IPS-18a (cell line): Measurements from ENCODE around the gene HTT.
"Not testable (repeated sequence)": the region's sequence is repeated elsewhere in the genome, so short reads cannot be mapped to it uniquely, and the experiment has no call there.

Experiments
- H3K27ac ChIP-seq: one replicate; pipeline ENCODE4 v1.5.1; 2013; ENCODE audit warnings: low read length
- H3K27me3 ChIP-seq: one replicate; pipeline ENCODE4 v1.6.1; 2013; ENCODE audit warnings: mild to moderate bottlenecking, low read length; ENCODE audit not compliant: control insufficient read depth, insufficient read depth
- H3K36me3 ChIP-seq: one replicate; pipeline ENCODE4 v1.6.1; 2013; ENCODE audit warnings: low read depth, low read length; ENCODE audit not compliant: control insufficient read depth
- H3K4me1 ChIP-seq: one replicate; pipeline ENCODE4 v1.6.1; 2013; ENCODE audit warnings: low read depth, low read length; ENCODE audit not compliant: control insufficient read depth
- H3K4me3 ChIP-seq: one replicate; pipeline ENCODE4 v1.5.1; 2013; ENCODE audit warnings: low read length
- H3K9ac ChIP-seq: one replicate; pipeline ENCODE4 v1.6.1; 2013; ENCODE audit warnings: mild to moderate bottlenecking, low read length, moderate library complexity
- H3K9me3 ChIP-seq: one replicate; pipeline ENCODE4 v1.6.1; 2013; ENCODE audit warnings: low read depth, low read length; ENCODE audit not compliant: control insufficient read depth

The HTT gene

GRCh38 chr4:3166434-3166833 is 92.0 kb downstream of the HTT start:
- H3K9ac ChIP-seq, H3K36me3 ChIP-seq, H3K4me3 ChIP-seq, H3K27me3 ChIP-seq, H3K27ac ChIP-seq, H3K9me3 ChIP-seq: not testable (repeated sequence)
- H3K4me1 ChIP-seq, result peaks cover 17% of the 10 kb centered on the region

DNA sequence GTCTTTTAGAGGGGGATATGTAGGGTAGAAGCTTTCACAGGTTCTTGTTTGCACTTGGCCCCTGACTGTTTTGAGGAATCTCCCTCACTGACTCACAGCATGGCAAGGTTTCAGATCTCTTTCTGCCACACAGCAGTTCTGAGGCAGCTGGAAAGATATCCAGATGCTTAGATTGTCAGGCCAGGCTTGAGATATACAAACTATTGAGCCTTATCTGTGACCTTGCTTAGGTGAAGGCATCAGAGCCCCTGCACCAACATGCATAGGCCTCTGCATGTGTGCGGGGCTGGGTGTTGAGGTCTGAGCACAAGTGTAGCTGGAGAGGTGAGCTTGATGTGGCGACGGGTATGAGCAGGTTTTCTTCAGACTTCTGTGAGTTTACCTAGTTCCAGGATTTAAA is 93.5 kb downstream of the HTT start:
- Histone ChIP-seq H3K27ac (no peak overlapping the region), H3K9me3 (no peaks in the 10 kb centered on the region), H3K4me1 (peaks cover 17% of the 10 kb centered on the region), H3K4me3 (peak overlapping the region; percentile 11), H3K9ac (no peak overlapping the region), H3K36me3 (peaks cover 13% of the 10 kb centered on the region), H3K27me3 (no peaks in the 10 kb centered on the region)

- peaks cover 61% of the 10 kb centered on the region for H3K36me3 ChIP-seq
Observed at GRCh38 chr4:3174371-3175338, 100.2 kb downstream of the HTT start.

DNA sequence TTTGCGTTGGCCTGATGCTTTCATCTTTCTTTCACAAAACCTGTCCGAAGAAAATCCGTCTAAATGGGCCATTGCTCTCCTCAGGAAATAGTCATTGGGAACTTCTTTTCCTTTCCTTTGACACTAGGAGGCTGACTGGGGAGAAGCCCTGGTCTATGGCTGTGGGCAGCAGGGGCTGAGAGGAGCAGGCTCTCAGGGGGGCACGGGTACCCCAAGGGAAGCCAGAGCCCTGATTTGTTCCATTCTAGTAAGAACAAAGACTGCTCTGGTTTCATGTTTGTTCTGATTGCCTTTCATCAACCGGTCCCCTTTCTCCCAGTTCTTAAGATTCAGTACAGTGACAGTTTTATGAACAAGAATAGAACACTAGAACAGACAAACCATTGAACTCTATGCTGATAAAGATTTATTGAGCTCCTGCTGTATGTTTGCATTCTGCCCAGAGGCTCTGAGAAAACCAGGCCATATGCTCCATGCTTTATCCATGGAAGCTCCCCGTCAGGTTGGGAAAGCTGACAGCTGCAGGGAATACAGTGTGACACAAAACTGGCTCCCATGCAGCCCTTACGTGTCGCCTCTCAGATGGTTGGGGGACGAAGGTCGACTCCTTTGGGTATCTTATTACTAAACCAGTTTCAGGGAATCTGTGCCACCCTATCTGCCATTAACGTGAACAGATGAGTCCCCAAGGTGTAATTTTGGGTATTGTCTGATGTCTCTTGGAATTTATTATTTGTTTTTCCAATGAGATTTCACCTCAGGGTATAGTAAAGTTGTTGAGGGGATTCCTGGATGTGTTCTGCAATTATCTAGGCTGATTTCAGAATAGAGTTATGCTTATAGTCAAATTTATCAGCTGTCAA is 102.1 kb downstream of the HTT start:
- Histone ChIP-seq H3K27me3 (no peaks in the 10 kb centered on the region), H3K4me3 (no peak overlapping the region), H3K9me3 (no peaks in the 10 kb centered on the region), H3K27ac (no peak overlapping the region), H3K36me3 (peaks cover 68% of the 10 kb centered on the region), H3K4me1 (no peaks in the 10 kb centered on the region), H3K9ac (no peak overlapping the region)

More at GRCh38 chr4:3174371-3175338, 100.2 kb downstream of the HTT start:
- Histone ChIP-seq H3K27me3 (no peaks in the 10 kb centered on the region), H3K4me1 (no peaks in the 10 kb centered on the region), H3K27ac (no peak overlapping the region), H3K9ac (no peak overlapping the region), H3K9me3 (no peaks in the 10 kb centered on the region), H3K4me3 (no peak overlapping the region)

DNA sequence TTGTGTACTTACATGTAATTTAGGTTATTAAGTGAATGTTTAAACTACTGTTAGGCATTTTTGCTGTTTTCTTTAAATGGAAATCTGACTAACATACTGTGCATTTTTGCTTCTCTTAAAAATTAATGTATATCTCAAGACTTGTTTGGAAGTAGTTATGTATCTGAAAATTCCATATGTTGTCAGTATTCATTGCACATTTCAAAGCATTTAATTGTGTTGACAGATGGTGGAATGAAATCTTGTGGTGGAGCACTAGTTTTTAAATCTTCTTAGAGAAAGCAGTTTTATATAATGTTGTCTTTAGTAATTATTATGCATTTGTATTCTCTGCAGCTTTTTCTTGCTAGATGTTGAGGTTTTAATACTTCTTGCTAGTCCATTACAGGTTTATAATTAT is 102.9 kb downstream of the HTT start:
- Histone ChIP-seq H3K4me3 (no peak overlapping the region), H3K36me3 (peaks cover 69% of the 10 kb centered on the region), H3K9ac (no peak overlapping the region), H3K27me3 (no peaks in the 10 kb centered on the region), H3K4me1 (no peaks in the 10 kb centered on the region), H3K9me3 (no peaks in the 10 kb centered on the region), H3K27ac (no peak overlapping the region)

DNA sequence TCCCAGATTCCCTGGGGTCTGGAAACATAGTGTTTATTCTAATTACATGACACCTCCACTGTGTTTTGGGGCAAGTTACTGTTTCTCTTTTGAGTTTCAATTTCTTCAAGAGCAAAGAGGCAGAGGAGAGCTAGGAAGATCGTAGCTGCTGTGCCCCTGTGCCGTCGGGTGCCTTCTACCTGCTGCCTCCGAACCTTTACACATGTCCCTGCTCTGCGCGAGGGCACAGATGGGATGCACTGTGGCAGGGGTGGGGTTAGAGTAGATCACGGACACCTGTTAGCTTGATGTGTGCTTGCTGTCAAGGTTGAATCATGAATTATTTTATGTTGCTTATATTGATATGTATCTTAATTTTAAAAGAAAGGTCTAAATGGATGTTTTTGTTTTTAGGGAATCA is 103.4 kb downstream of the HTT start:
- H3K9me3 ChIP-seq, result no peaks in the 10 kb centered on the region
- no peak overlapping the region for H3K4me3 ChIP-seq
- H3K4me1 ChIP-seq, result no peaks in the 10 kb centered on the region
- H3K27me3 ChIP-seq, result no peaks in the 10 kb centered on the region
- H3K27ac ChIP-seq, result no peak overlapping the region
- peaks cover 69% of the 10 kb centered on the region for H3K36me3 ChIP-seq
- no peak overlapping the region for H3K9ac ChIP-seq

GRCh38 chr4:3178351-3178750 is 103.9 kb downstream of the HTT start:
- Histone ChIP-seq H3K27ac (no peak overlapping the region), H3K27me3 (no peaks in the 10 kb centered on the region), H3K4me3 (no peak overlapping the region), H3K9ac (no peak overlapping the region), H3K4me1 (no peaks in the 10 kb centered on the region), H3K36me3 (peaks cover 69% of the 10 kb centered on the region), H3K9me3 (no peaks in the 10 kb centered on the region)

- Histone ChIP-seq H3K27ac (no peak overlapping the region), H3K27me3 (no peaks in the 10 kb centered on the region), H3K9me3 (no peaks in the 10 kb centered on the region), H3K36me3 (peaks cover 68% of the 10 kb centered on the region), H3K4me1 (no peaks in the 10 kb centered on the region), H3K4me3 (no peak overlapping the region), H3K9ac (no peak overlapping the region)
Observed at GRCh38 chr4:3179126-3179706, 104.7 kb downstream of the HTT start.

DNA sequence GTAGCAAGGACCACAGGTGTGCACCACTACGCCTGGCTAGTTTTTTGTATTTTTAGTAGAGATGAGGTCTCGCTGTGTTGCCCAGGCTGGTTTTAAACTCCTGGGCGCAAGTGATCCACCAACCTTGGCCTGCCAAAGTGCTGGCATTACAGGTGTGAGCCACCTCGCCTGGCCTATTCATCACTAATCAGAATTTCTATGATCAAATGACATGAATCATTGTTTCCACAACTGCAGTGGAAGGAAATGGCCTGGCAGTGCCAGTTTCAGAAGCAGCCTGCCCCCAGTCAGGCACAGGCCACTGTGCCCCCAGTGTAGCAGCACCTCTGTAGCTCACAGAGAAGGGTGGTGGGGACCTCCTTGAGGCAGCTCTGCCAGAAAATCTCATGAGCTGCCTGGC is 108.5 kb downstream of the HTT start:
- Histone ChIP-seq H3K9ac (no peak overlapping the region), H3K4me3 (no peak overlapping the region), H3K4me1 (no peaks in the 10 kb centered on the region), H3K9me3 (no peaks in the 10 kb centered on the region), H3K27me3 (no peaks in the 10 kb centered on the region), H3K27ac (no peak overlapping the region), H3K36me3 (peaks cover 48% of the 10 kb centered on the region)

- H3K4me3 ChIP-seq, result no peak overlapping the region
- no peak overlapping the region for H3K27ac ChIP-seq
- no peak overlapping the region for H3K9ac ChIP-seq
- H3K4me1 ChIP-seq, result no peaks in the 10 kb centered on the region
- H3K36me3 ChIP-seq, result peaks cover 54% of the 10 kb centered on the region
- H3K9me3 ChIP-seq, result no peaks in the 10 kb centered on the region
- no peaks in the 10 kb centered on the region for H3K27me3 ChIP-seq
Observed at GRCh38 chr4:3184725-3185124, 110.2 kb downstream of the HTT start.

DNA sequence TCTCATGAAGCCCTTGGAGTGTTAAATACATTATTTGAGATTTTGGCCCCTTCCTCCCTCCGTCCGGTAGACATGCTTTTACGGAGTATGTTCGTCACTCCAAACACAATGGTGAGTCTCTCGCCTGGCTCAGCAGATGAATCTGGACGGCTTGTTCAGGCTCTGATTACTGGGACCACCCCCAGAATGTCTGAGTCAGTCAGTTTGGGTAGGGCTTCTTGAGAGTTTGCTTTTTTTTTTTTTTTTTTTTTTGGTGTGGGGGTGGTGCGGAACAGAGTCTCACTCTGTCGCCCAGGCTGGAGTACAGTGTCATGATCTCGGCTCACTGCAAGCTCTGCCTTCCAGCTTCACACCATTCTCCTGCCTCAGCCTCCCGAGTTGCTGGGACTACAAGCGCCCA is 112.1 kb downstream of the HTT start:
- H3K4me1 ChIP-seq, result no peaks in the 10 kb centered on the region
- no peaks in the 10 kb centered on the region for H3K27me3 ChIP-seq
- H3K9me3 ChIP-seq, result no peaks in the 10 kb centered on the region
- H3K4me3 ChIP-seq, result no peak overlapping the region
- no peak overlapping the region for H3K9ac ChIP-seq
- peaks cover 54% of the 10 kb centered on the region for H3K36me3 ChIP-seq
- H3K27ac ChIP-seq, result no peak overlapping the region
